ENCODE results near the gene TRMT44.
"Not testable (repeated sequence)": the region's sequence is repeated elsewhere in the genome, so short reads cannot be mapped to it uniquely, and the experiment has no call there.

TRMT44 gene

GRCh38 chr4:8419222-8420041 lies 21.1 kb upstream of the TRMT44 start:
- Histone ChIP-seq H2AFZ (ENCODE audit: low read depth) (no peak overlapping the region), H3K27ac (no peak overlapping the region), H4K20me1 (ENCODE audit: insufficient read depth) (no peaks in the 10 kb centered on the region), H3K79me2 (ENCODE audit: insufficient read depth, low read depth) (no peaks in the 10 kb centered on the region), H3K4me1 (ENCODE audit: low read depth, poor library complexity, severe bottlenecking) (no peaks in the 10 kb centered on the region), H3K4me3 (IDR thresholded peaks at IDR 0.05; ENCODE audit: insufficient read depth, low read depth, low read length) (no peak overlapping the region), H3K27me3 (ENCODE audit: insufficient read depth, low read depth) (no peaks in the 10 kb centered on the region), H3K9ac (no peak overlapping the region), H3K36me3 (ENCODE audit: insufficient read depth) (no peaks in the 10 kb centered on the region), H3K4me2 (no peak overlapping the region)
- TF ChIP-seq CTCF (conservative IDR thresholded peaks at IDR 0.05; ENCODE audit: low read depth, low read length), result no peak

- H3K36me3 ChIP-seq (ENCODE audit: insufficient read depth); H2AFZ ChIP-seq (ENCODE audit: low read depth); H3K79me2 ChIP-seq (ENCODE audit: insufficient read depth, low read depth); H3K4me3 ChIP-seq (IDR thresholded peaks at IDR 0.05; ENCODE audit: insufficient read depth, low read depth, low read length); H3K27me3 ChIP-seq (ENCODE audit: insufficient read depth, low read depth); H3K4me1 ChIP-seq (ENCODE audit: low read depth, poor library complexity, severe bottlenecking); H4K20me1 ChIP-seq (ENCODE audit: insufficient read depth); H3K4me2 ChIP-seq; H3K27ac ChIP-seq; H3K9ac ChIP-seq: not testable (repeated sequence)
Measured at GRCh38 chr4:8420151-8420550, 20.4 kb upstream of the TRMT44 start.

- no peak overlapping the region for H3K27ac ChIP-seq
- no peak overlapping the region for H3K9ac ChIP-seq
- no peaks in the 10 kb centered on the region for H3K79me2 ChIP-seq (ENCODE audit: insufficient read depth, low read depth)
- no peak overlapping the region for H2AFZ ChIP-seq (ENCODE audit: low read depth)
- no peak overlapping the region for H3K4me2 ChIP-seq
- no peak overlapping the region for H3K4me3 ChIP-seq (IDR thresholded peaks at IDR 0.05; ENCODE audit: insufficient read depth, low read depth, low read length)
- no peaks in the 10 kb centered on the region for H3K27me3 ChIP-seq (ENCODE audit: insufficient read depth, low read depth)
- no peak for TF ChIP-seq CTCF (conservative IDR thresholded peaks at IDR 0.05; ENCODE audit: low read depth, low read length)
- H4K20me1 ChIP-seq (ENCODE audit: insufficient read depth), result no peaks in the 10 kb centered on the region
- H3K4me1 ChIP-seq (ENCODE audit: low read depth, poor library complexity, severe bottlenecking), result no peaks in the 10 kb centered on the region
- H3K36me3 ChIP-seq (ENCODE audit: insufficient read depth), result no peaks in the 10 kb centered on the region
Measured at GRCh38 chr4:8422327-8422726, 18.2 kb upstream of the TRMT44 start.

GRCh38 chr4:8422786-8423185 lies 17.8 kb upstream of the TRMT44 start:
- Histone ChIP-seq H2AFZ (ENCODE audit: low read depth) (no peak overlapping the region), H3K4me3 (IDR thresholded peaks at IDR 0.05; ENCODE audit: insufficient read depth, low read depth, low read length) (no peak overlapping the region), H3K27ac (no peak overlapping the region), H3K9ac (no peak overlapping the region), H3K4me2 (no peak overlapping the region), H3K27me3 (ENCODE audit: insufficient read depth, low read depth) (no peaks in the 10 kb centered on the region), H4K20me1 (ENCODE audit: insufficient read depth) (no peaks in the 10 kb centered on the region), H3K4me1 (ENCODE audit: low read depth, poor library complexity, severe bottlenecking) (no peaks in the 10 kb centered on the region), H3K36me3 (ENCODE audit: insufficient read depth) (no peaks in the 10 kb centered on the region), H3K79me2 (ENCODE audit: insufficient read depth, low read depth) (no peaks in the 10 kb centered on the region)
- no peak for TF ChIP-seq CTCF (conservative IDR thresholded peaks at IDR 0.05; ENCODE audit: low read depth, low read length)

GRCh38 chr4:8427262-8427661 lies 13.3 kb upstream of the TRMT44 start:
- Histone ChIP-seq H3K9ac (no peak overlapping the region), H3K4me1 (ENCODE audit: low read depth, poor library complexity, severe bottlenecking) (no peaks in the 10 kb centered on the region), H3K36me3 (ENCODE audit: insufficient read depth) (no peaks in the 10 kb centered on the region), H3K4me3 (IDR thresholded peaks at IDR 0.05; ENCODE audit: insufficient read depth, low read depth, low read length) (no peak overlapping the region), H3K27me3 (ENCODE audit: insufficient read depth, low read depth) (no peaks in the 10 kb centered on the region), H2AFZ (ENCODE audit: low read depth) (no peak overlapping the region), H3K27ac (no peak overlapping the region), H3K4me2 (no peak overlapping the region), H4K20me1 (ENCODE audit: insufficient read depth) (no peaks in the 10 kb centered on the region), H3K79me2 (ENCODE audit: insufficient read depth, low read depth) (no peaks in the 10 kb centered on the region)
- no peak for TF ChIP-seq CTCF (conservative IDR thresholded peaks at IDR 0.05; ENCODE audit: low read depth, low read length)
